ENCODE data around the gene USP2.
A peak's percentile ranks its signal among the peaks of the same experiment; 100 is the strongest.

Gene USP2

GRCh38 chr11:119316729-119317591 lies 64.5 kb downstream of the USP2 start, which contains the start of gene MCAM:
Gene MCAM, minus strand, starts transcription at chr11:119317130. Its CDS starts 29 bp downstream, at chr11:119317101.
- H3K9me3 Mint-ChIP-seq: no peaks in the 10 kb centered on the region
- peak within 1 kb of the TSS; percentile 78 for H3K4me3 Mint-ChIP-seq
- H3K27ac Mint-ChIP-seq: no peak within 1 kb of the TSS
- peaks cover 27% of the 10 kb centered on the region for H3K4me1 Mint-ChIP-seq
- peak in 1 of 2 donors; percentile 36 for DNase-seq (ENCODE audit: low spot score in 2 of 2)
- H3K27me3 Mint-ChIP-seq: peaks cover 17% of the 10 kb centered on the region
- no peaks in the 10 kb centered on the region for H3K36me3 Mint-ChIP-seq
- ATAC-seq (ENCODE audit: low read depth): no peak

GRCh38 chr11:119316016-119316728 lies 65.3 kb downstream of the USP2 start:
- H3K4me3 Mint-ChIP-seq: peak overlapping the region; percentile 78

GRCh38 chr11:119315131-119316015 lies 66.1 kb downstream of the USP2 start:
- Mint-ChIP-seq H3K4me1 (peaks cover 21% of the 10 kb centered on the region), H3K36me3 (no peaks in the 10 kb centered on the region), H3K9me3 (no peaks in the 10 kb centered on the region), H3K4me3 (peak overlapping the region; percentile 78), H3K27me3 (peaks cover 17% of the 10 kb centered on the region), H3K27ac (peak overlapping the region; percentile 6)
- ATAC-seq (ENCODE audit: low read depth) (peak; percentile 74), DNase-seq (ENCODE audit: low spot score in 2 of 2) (peak; percentile 59 to 63)

More at GRCh38 chr11:119316016-119316728, 65.3 kb downstream of the USP2 start:
- Mint-ChIP-seq H3K27me3 (peaks cover 17% of the 10 kb centered on the region), H3K36me3 (no peaks in the 10 kb centered on the region), H3K27ac (no peak overlapping the region), H3K4me1 (peaks cover 21% of the 10 kb centered on the region), H3K9me3 (no peaks in the 10 kb centered on the region)
- DNase-seq (ENCODE audit: low spot score in 2 of 2): no peak
- no peak for ATAC-seq (ENCODE audit: low read depth)

- H3K4me1 Mint-ChIP-seq: peaks cover 18% of the 10 kb centered on the region
- peak overlapping the region; percentile 6 for H3K27ac Mint-ChIP-seq
These were observed 66.8 kb downstream of the USP2 start for GRCh38 chr11:119314726-119315125.

GRCh38 chr11:119310682-119311052 lies 70.8 kb downstream of the USP2 start:
- ATAC-seq (ENCODE audit: low read depth) (no peak), DNase-seq (ENCODE audit: low spot score in 2 of 2) (no peak)
- no peaks in the 10 kb centered on the region for H3K9me3 Mint-ChIP-seq
- peaks cover 8% of the 10 kb centered on the region for H3K27me3 Mint-ChIP-seq
- peaks cover 9% of the 10 kb centered on the region for H3K4me1 Mint-ChIP-seq
- H3K4me3 Mint-ChIP-seq: no peak overlapping the region
- H3K36me3 Mint-ChIP-seq: no peaks in the 10 kb centered on the region
- no peak overlapping the region for H3K27ac Mint-ChIP-seq

More at GRCh38 chr11:119314726-119315125, 66.8 kb downstream of the USP2 start:
- Mint-ChIP-seq H3K4me3 (peak overlapping the region; percentile 78), H3K36me3 (no peaks in the 10 kb centered on the region), H3K27me3 (peaks cover 15% of the 10 kb centered on the region), H3K9me3 (no peaks in the 10 kb centered on the region)
- ATAC-seq (ENCODE audit: low read depth) (no peak), DNase-seq (ENCODE audit: low spot score in 2 of 2) (no peak)

- Mint-ChIP-seq H3K36me3 (peaks cover 3% of the 10 kb centered on the region), H3K27me3 (peaks cover 8% of the 10 kb centered on the region)
These were observed 71.4 kb downstream of the USP2 start for GRCh38 chr11:119309953-119310681.

GRCh38 chr11:119309411-119309810 lies 72.1 kb downstream of the USP2 start:
- Mint-ChIP-seq H3K4me3 (no peak overlapping the region), H3K9me3 (no peaks in the 10 kb centered on the region), H3K4me1 (no peaks in the 10 kb centered on the region), H3K27ac (no peak overlapping the region), H3K36me3 (peaks cover 5% of the 10 kb centered on the region), H3K27me3 (peaks cover 4% of the 10 kb centered on the region)
- DNase-seq (ENCODE audit: low spot score in 2 of 2) (no peak), ATAC-seq (ENCODE audit: low read depth) (no peak)

More at GRCh38 chr11:119309953-119310681, 71.4 kb downstream of the USP2 start:
- DNase-seq (ENCODE audit: low spot score in 2 of 2): no peak
- Mint-ChIP-seq H3K27ac (no peak overlapping the region), H3K9me3 (no peaks in the 10 kb centered on the region), H3K4me1 (peaks cover 4% of the 10 kb centered on the region), H3K4me3 (no peak overlapping the region)
- no peak for ATAC-seq (ENCODE audit: low read depth)

- Mint-ChIP-seq H3K36me3 (peaks cover 16% of the 10 kb centered on the region), H3K27ac (no peak overlapping the region), H3K4me1 (no peaks in the 10 kb centered on the region), H3K27me3 (no peaks in the 10 kb centered on the region), H3K9me3 (no peaks in the 10 kb centered on the region), H3K4me3 (no peak overlapping the region)
- ATAC-seq (ENCODE audit: low read depth) (no peak), DNase-seq (ENCODE audit: low spot score in 2 of 2) (no peak)
These were observed 73.5 kb downstream of the USP2 start for GRCh38 chr11:119307974-119308373.

GRCh38 chr11:119307219-119307618 lies 74.3 kb downstream of the USP2 start:
- Mint-ChIP-seq H3K27me3 (no peaks in the 10 kb centered on the region), H3K4me1 (no peaks in the 10 kb centered on the region), H3K27ac (no peak overlapping the region), H3K4me3 (no peak overlapping the region), H3K9me3 (no peaks in the 10 kb centered on the region), H3K36me3 (peaks cover 21% of the 10 kb centered on the region)
- ATAC-seq (ENCODE audit: low read depth): no peak
- no peak for DNase-seq (ENCODE audit: low spot score in 2 of 2)

GRCh38 chr11:119306373-119306890 lies 75.1 kb downstream of the USP2 start:
- Mint-ChIP-seq H3K9me3 (no peaks in the 10 kb centered on the region), H3K27me3 (no peaks in the 10 kb centered on the region), H3K4me1 (no peaks in the 10 kb centered on the region), H3K4me3 (no peak overlapping the region), H3K36me3 (peaks cover 26% of the 10 kb centered on the region), H3K27ac (peak overlapping the region; percentile 12)
- ATAC-seq (ENCODE audit: low read depth): no peak
- DNase-seq (ENCODE audit: low spot score in 2 of 2): no peak

GRCh38 chr11:119305556-119306372 lies 75.7 kb downstream of the USP2 start:
- no peak overlapping the region for H3K4me3 Mint-ChIP-seq
- DNase-seq (ENCODE audit: low spot score in 2 of 2): no peak
- H3K36me3 Mint-ChIP-seq: peaks cover 30% of the 10 kb centered on the region
- no peaks in the 10 kb centered on the region for H3K9me3 Mint-ChIP-seq
- H3K27ac Mint-ChIP-seq: peak overlapping the region; percentile 51
- no peak for ATAC-seq (ENCODE audit: low read depth)
- H3K4me1 Mint-ChIP-seq: no peaks in the 10 kb centered on the region
- no peaks in the 10 kb centered on the region for H3K27me3 Mint-ChIP-seq

Data from memory B cell (primary cell).